Epithelial cell of esophagus (primary cell): ENCODE data around the gene MTG1.

Experiments
- DNase-seq: peaks from one replicate; pipeline ENCODE4 v3.0.0; 2010; ENCODE audit warnings: low read depth
- H3K4me3 ChIP-seq: 2 replicates; pipeline ENCODE4 v1.5.1; 2011; ENCODE audit warnings: mild to moderate bottlenecking, low read length, control low read depth
- CTCF ChIP-seq: IDR thresholded peaks from 2 replicates; pipeline ENCODE4 v1.5.1; 2011; ENCODE audit warnings: low read depth, mild to moderate bottlenecking, low read length, control low read depth, inconsistent platforms; ENCODE audit not compliant: insufficient read depth; ENCODE audit errors: missing control alignments

MTG1 gene

GRCh38 chr10:133461841-133462240 lies 67.9 kb downstream of the MTG1 start:
- H3K4me3 ChIP-seq: no peak overlapping the region
- no peak for DNase-seq
- TF ChIP-seq CTCF: no peak

GRCh38 chr10:133462512-133463305 lies 68.8 kb downstream of the MTG1 start:
- no peak for TF ChIP-seq CTCF
- H3K4me3 ChIP-seq: no peak overlapping the region
- DNase-seq: no peak

- DNase-seq: no peak
- no peak for TF ChIP-seq CTCF
- H3K4me3 ChIP-seq: no peak overlapping the region
These were observed 70.7 kb downstream of the MTG1 start for GRCh38 chr10:133464582-133465031.

GRCh38 chr10:133465191-133465949 lies 71.4 kb downstream of the MTG1 start:
- no peak for DNase-seq
- TF ChIP-seq CTCF: no peak
- no peak overlapping the region for H3K4me3 ChIP-seq

- DNase-seq: no peak
- no peak overlapping the region for H3K4me3 ChIP-seq
- no peak for TF ChIP-seq CTCF
These were observed 72.1 kb downstream of the MTG1 start for GRCh38 chr10:133465950-133466474.

GRCh38 chr10:133466683-133467275 lies 72.8 kb downstream of the MTG1 start:
- H3K4me3 ChIP-seq: no peak overlapping the region
- DNase-seq: no peak
- TF ChIP-seq CTCF: no peak
